ENCODE data around the gene TTLL10. TPM values are rescaled to one million over a fixed set of nuclear protein-coding genes. Genes with fewer than 3 reads are reported as not detected.

TTLL10 gene
- total and polyA plus RNA-seq, 2 donors from 2014 or later, result 1.5 TPM; not detected in 1

GRCh38 chr1:1211541-1212441 is 38.1 kb downstream of the TTLL10 start:
- DNase-seq, result peak in 2 of 5 donors; percentile 57 to 73
- H3K9me3 ChIP-seq (ENCODE audit: control insufficient read depth in 2 of 3, insufficient read depth in 1 of 3, low read length in 3 of 3), result no peaks in the 10 kb centered on the region
- H3K27me3 ChIP-seq (ENCODE audit: control insufficient read depth, insufficient read depth, low read length), result no peaks in the 10 kb centered on the region
- no peak overlapping the region for H3K4me3 ChIP-seq (ENCODE audit: low read length in 3 of 3)
- no peak for FAIRE-seq
- H3K4me1 ChIP-seq (ENCODE audit: control insufficient read depth in 2 of 3, insufficient read depth in 2 of 3, low read depth in 1 of 3, low read length in 3 of 3), result peaks cover 0 to 7% (median 0%) of the 10 kb centered on the region in 3 donors
- H3K9ac ChIP-seq (ENCODE audit: low read length in 3 of 3), result no peak overlapping the region
- H3K27ac ChIP-seq (ENCODE audit: low read depth in 2 of 2, low read length in 2 of 2), result no peak overlapping the region
- no peaks in the 10 kb centered on the region for H3K36me3 ChIP-seq (ENCODE audit: control insufficient read depth in 2 of 3, insufficient read depth in 3 of 3, low read length in 3 of 3)
- no peak for TF ChIP-seq CTCF (IDR thresholded peaks at IDR 0.05; ENCODE audit: borderline replicate concordance, extremely low read depth, insufficient read depth)
- intact Hi-C loops (cut with DNase I), result no loop called here

GRCh38 chr1:1212780-1213344 is 39.2 kb downstream of the TTLL10 start:
- peak; percentile 57 to 90 (median 78) for DNase-seq
- H3K27ac ChIP-seq (ENCODE audit: low read depth in 2 of 2, low read length in 2 of 2), result no peak overlapping the region
- intact Hi-C loops (cut with DNase I), result no loop called here
- no peak overlapping the region for H3K4me3 ChIP-seq (ENCODE audit: low read length in 3 of 3)
- H3K4me1 ChIP-seq (ENCODE audit: control insufficient read depth in 2 of 3, insufficient read depth in 2 of 3, low read depth in 1 of 3, low read length in 3 of 3), result peaks cover 0 to 7% (median 0%) of the 10 kb centered on the region in 3 donors
- no peaks in the 10 kb centered on the region for H3K36me3 ChIP-seq (ENCODE audit: control insufficient read depth in 2 of 3, insufficient read depth in 3 of 3, low read length in 3 of 3)
- H3K9ac ChIP-seq (ENCODE audit: low read length in 3 of 3), result no peak overlapping the region
- no peak for TF ChIP-seq CTCF (IDR thresholded peaks at IDR 0.05; ENCODE audit: borderline replicate concordance, extremely low read depth, insufficient read depth)
- H3K9me3 ChIP-seq (ENCODE audit: control insufficient read depth in 2 of 3, insufficient read depth in 1 of 3, low read length in 3 of 3), result no peaks in the 10 kb centered on the region
- no peak for FAIRE-seq
- H3K27me3 ChIP-seq (ENCODE audit: control insufficient read depth, insufficient read depth, low read length), result no peaks in the 10 kb centered on the region

- H3K4me3 ChIP-seq (ENCODE audit: low read length in 3 of 3), result no peak within 1 kb of the TSS
- TF ChIP-seq CTCF (IDR thresholded peaks at IDR 0.05; ENCODE audit: borderline replicate concordance, extremely low read depth, insufficient read depth), result no peak
- FAIRE-seq, result no peak
Observed at GRCh38 chr1:1213345-1214265, 39.9 kb downstream of the TTLL10 start, which contains the start of gene TNFRSF4. TNFRSF4 (minus strand) TSS chr1:1214153; CDS start chr1:1214127, 26 bp downstream.

More at GRCh38 chr1:1213345-1214265, 39.9 kb downstream of the TTLL10 start, which contains the start of gene TNFRSF4:
- DNase-seq, result peak; percentile 38 to 85 (median 59)
- peaks cover 0 to 4% (median 0%) of the 10 kb centered on the region in 3 donors for H3K4me1 ChIP-seq (ENCODE audit: control insufficient read depth in 2 of 3, insufficient read depth in 2 of 3, low read depth in 1 of 3, low read length in 3 of 3)
- H3K27ac ChIP-seq (ENCODE audit: low read depth in 2 of 2, low read length in 2 of 2), result no peak within 1 kb of the TSS
- no peak within 1 kb of the TSS for H3K9ac ChIP-seq (ENCODE audit: low read length in 3 of 3)
- H3K36me3 ChIP-seq (ENCODE audit: control insufficient read depth in 2 of 3, insufficient read depth in 3 of 3, low read length in 3 of 3), result peaks cover 0 to 6% (median 0%) of the 10 kb centered on the region in 3 donors
- H3K27me3 ChIP-seq (ENCODE audit: control insufficient read depth, insufficient read depth, low read length), result no peaks in the 10 kb centered on the region
- H3K9me3 ChIP-seq (ENCODE audit: control insufficient read depth in 2 of 3, insufficient read depth in 1 of 3, low read length in 3 of 3), result no peaks in the 10 kb centered on the region
- intact Hi-C loops (cut with DNase I), result no loop called here

All from kidney (tissue), 14 donors.